Measurements from ENCODE around the gene TACSTD2.

The TACSTD2 gene

DNA sequence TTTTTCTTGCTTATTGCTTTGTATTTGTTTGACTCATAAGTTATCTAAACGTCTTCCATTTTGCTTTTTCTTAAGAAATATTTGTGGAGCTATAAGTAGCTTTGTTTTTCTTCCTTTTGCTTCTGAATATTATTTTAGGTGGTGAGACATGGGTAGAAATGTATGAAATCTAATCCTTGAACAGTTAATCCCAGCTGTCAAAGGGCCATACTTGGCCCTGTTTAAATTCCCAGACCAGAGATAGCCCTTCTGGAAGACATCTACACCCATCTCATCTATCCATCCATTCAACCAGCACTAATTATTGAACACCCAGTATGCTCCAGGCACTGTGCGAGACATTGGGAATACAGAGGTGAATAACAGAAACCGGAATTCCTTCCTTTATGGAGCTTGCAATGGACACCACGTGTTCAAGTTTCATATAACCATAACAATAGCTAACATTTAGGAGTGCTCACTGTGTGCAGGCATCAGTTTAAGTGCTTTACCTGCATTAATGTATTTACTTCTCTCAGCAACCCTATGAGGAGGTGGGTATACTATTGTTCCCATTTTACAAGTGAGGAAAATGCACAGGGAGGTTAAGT is 8.7 kb downstream of the TACSTD2 start (continued):
- TF ChIP-seq, protein P1, sequence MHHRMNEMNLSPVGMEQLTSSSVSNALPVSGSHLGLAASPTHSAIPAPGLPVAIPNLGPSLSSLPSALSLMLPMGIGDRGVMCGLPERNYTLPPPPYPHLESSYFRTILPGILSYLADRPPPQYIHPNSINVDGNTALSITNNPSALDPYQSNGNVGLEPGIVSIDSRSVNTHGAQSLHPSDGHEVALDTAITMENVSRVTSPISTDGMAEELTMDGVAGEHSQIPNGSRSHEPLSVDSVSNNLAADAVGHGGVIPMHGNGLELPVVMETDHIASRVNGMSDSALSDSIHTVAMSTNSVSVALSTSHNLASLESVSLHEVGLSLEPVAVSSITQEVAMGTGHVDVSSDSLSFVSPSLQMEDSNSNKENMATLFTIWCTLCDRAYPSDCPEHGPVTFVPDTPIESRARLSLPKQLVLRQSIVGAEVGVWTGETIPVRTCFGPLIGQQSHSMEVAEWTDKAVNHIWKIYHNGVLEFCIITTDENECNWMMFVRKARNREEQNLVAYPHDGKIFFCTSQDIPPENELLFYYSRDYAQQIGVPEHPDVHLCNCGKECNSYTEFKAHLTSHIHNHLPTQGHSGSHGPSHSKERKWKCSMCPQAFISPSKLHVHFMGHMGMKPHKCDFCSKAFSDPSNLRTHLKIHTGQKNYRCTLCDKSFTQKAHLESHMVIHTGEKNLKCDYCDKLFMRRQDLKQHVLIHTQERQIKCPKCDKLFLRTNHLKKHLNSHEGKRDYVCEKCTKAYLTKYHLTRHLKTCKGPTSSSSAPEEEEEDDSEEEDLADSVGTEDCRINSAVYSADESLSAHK (tag by site-specific recombination; IDR thresholded peaks at IDR 0.05), result no peak
- TF ChIP-seq, protein P2, sequence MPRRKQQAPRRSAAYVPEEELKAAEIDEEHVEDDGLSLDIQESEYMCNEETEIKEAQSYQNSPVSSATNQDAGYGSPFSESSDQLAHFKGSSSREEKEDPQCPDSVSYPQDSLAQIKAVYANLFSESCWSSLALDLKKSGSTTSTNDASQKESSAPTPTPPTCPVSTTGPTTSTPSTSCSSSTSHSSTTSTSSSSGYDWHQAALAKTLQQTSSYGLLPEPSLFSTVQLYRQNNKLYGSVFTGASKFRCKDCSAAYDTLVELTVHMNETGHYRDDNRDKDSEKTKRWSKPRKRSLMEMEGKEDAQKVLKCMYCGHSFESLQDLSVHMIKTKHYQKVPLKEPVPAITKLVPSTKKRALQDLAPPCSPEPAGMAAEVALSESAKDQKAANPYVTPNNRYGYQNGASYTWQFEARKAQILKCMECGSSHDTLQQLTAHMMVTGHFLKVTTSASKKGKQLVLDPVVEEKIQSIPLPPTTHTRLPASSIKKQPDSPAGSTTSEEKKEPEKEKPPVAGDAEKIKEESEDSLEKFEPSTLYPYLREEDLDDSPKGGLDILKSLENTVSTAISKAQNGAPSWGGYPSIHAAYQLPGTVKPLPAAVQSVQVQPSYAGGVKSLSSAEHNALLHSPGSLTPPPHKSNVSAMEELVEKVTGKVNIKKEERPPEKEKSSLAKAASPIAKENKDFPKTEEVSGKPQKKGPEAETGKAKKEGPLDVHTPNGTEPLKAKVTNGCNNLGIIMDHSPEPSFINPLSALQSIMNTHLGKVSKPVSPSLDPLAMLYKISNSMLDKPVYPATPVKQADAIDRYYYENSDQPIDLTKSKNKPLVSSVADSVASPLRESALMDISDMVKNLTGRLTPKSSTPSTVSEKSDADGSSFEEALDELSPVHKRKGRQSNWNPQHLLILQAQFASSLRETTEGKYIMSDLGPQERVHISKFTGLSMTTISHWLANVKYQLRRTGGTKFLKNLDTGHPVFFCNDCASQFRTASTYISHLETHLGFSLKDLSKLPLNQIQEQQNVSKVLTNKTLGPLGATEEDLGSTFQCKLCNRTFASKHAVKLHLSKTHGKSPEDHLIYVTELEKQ (tag by site-specific recombination; IDR thresholded peaks at IDR 0.05; ENCODE audit: borderline replicate concordance), result no peak
- TF ChIP-seq ZNF140 (tag by site-specific recombination; IDR thresholded peaks at IDR 0.05) (no peak), ZNF394 (tag by site-specific recombination; IDR thresholded peaks at IDR 0.05; ENCODE audit: borderline replicate concordance) (no peak)

DNA sequence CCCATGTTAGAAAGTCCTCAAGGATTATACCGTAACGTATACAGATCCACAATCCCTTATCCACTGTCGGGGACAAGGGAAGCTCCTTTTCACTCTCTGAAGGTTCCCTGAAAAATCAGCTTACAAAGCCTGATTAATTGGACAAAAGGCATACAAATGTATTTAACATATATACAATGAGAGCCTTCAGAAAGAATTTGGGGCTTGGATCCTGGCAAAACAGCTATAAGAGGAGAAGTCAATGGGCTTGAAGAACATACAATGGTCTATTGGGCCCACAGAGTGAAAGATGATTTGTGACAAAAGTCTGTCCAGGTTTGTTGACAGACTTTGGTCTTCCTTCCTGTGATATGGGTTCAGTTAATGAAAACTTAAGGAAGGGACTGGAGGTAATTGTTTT is 10.7 kb downstream of the TACSTD2 start:
- no peak overlapping the region for H3K27ac ChIP-seq (ENCODE audit: extremely low read depth, low read depth, low read length)
- no peaks in the 10 kb centered on the region for H3K4me1 ChIP-seq (ENCODE audit: control insufficient read depth, insufficient read depth, low read length)
- H3K4me3 ChIP-seq (ENCODE audit: low read depth, low read length), result no peak overlapping the region
- ChIA-PET CTCF (no interaction called here), POLR2A (no interaction called here)
- no peaks in the 10 kb centered on the region for H3K9me3 ChIP-seq (ENCODE audit: control insufficient read depth, insufficient read depth, low read depth, low read length)
- H3K36me3 ChIP-seq (ENCODE audit: control insufficient read depth in 2 of 2, insufficient read depth in 1 of 2, low read length in 2 of 2), result no peaks in the 10 kb centered on the region
- TF ChIP-seq, protein P3, sequence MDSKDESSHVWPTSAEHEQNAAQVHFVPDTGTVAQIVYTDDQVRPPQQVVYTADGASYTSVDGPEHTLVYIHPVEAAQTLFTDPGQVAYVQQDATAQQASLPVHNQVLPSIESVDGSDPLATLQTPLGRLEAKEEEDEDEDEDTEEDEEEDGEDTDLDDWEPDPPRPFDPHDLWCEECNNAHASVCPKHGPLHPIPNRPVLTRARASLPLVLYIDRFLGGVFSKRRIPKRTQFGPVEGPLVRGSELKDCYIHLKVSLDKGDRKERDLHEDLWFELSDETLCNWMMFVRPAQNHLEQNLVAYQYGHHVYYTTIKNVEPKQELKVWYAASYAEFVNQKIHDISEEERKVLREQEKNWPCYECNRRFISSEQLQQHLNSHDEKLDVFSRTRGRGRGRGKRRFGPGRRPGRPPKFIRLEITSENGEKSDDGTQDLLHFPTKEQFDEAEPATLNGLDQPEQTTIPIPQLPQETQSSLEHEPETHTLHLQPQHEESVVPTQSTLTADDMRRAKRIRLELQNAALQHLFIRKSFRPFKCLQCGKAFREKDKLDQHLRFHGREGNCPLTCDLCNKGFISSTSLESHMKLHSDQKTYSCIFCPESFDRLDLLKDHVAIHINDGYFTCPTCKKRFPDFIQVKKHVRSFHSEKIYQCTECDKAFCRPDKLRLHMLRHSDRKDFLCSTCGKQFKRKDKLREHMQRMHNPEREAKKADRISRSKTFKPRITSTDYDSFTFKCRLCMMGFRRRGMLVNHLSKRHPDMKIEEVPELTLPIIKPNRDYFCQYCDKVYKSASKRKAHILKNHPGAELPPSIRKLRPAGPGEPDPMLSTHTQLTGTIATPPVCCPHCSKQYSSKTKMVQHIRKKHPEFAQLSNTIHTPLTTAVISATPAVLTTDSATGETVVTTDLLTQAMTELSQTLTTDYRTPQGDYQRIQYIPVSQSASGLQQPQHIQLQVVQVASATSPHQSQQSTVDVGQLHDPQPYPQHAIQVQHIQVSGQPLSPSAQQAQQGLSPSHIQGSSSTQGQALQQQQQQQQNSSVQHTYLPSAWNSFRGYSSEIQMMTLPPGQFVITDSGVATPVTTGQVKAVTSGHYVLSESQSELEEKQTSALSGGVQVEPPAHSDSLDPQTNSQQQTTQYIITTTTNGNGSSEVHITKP (tag by site-specific recombination; IDR thresholded peaks at IDR 0.05), result no peak
- TF ChIP-seq ZNF514 (tag by site-specific recombination; IDR thresholded peaks at IDR 0.05) (no peak), MYNN (tag by site-specific recombination; IDR thresholded peaks at IDR 0.05; ENCODE audit: borderline replicate concordance) (no peak), ZNF654 (tag by site-specific recombination; IDR thresholded peaks at IDR 0.05; ENCODE audit: low read depth) (no peak), KLF8 (tag by site-specific recombination; IDR thresholded peaks at IDR 0.05) (no peak), ZNF621 (tag by site-specific recombination; IDR thresholded peaks at IDR 0.05) (no peak), MEIS1 (CRISPR knock-in tag; IDR thresholded peaks at IDR 0.05; ENCODE audit: borderline replicate concordance) (no peak), YY1 (tag by site-specific recombination; IDR thresholded peaks at IDR 0.05) (no peak), ZNF76 (tag by site-specific recombination; IDR thresholded peaks at IDR 0.05; ENCODE audit: borderline replicate concordance, low read depth) (no peak)
- TF ChIP-seq, protein P4, sequence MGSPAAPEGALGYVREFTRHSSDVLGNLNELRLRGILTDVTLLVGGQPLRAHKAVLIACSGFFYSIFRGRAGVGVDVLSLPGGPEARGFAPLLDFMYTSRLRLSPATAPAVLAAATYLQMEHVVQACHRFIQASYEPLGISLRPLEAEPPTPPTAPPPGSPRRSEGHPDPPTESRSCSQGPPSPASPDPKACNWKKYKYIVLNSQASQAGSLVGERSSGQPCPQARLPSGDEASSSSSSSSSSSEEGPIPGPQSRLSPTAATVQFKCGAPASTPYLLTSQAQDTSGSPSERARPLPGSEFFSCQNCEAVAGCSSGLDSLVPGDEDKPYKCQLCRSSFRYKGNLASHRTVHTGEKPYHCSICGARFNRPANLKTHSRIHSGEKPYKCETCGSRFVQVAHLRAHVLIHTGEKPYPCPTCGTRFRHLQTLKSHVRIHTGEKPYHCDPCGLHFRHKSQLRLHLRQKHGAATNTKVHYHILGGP (tag by site-specific recombination; IDR thresholded peaks at IDR 0.05), result no peak
- TF ChIP-seq, protein P5, sequence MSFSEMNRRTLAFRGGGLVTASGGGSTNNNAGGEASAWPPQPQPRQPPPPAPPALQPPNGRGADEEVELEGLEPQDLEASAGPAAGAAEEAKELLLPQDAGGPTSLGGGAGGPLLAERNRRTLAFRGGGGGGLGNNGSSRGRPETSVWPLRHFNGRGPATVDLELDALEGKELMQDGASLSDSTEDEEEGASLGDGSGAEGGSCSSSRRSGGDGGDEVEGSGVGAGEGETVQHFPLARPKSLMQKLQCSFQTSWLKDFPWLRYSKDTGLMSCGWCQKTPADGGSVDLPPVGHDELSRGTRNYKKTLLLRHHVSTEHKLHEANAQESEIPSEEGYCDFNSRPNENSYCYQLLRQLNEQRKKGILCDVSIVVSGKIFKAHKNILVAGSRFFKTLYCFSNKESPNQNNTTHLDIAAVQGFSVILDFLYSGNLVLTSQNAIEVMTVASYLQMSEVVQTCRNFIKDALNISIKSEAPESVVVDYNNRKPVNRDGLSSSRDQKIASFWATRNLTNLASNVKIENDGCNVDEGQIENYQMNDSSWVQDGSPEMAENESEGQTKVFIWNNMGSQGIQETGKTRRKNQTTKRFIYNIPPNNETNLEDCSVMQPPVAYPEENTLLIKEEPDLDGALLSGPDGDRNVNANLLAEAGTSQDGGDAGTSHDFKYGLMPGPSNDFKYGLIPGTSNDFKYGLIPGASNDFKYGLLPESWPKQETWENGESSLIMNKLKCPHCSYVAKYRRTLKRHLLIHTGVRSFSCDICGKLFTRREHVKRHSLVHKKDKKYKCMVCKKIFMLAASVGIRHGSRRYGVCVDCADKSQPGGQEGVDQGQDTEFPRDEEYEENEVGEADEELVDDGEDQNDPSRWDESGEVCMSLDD (tag by site-specific recombination; IDR thresholded peaks at IDR 0.05), result no peak
- TF ChIP-seq, protein P6, sequence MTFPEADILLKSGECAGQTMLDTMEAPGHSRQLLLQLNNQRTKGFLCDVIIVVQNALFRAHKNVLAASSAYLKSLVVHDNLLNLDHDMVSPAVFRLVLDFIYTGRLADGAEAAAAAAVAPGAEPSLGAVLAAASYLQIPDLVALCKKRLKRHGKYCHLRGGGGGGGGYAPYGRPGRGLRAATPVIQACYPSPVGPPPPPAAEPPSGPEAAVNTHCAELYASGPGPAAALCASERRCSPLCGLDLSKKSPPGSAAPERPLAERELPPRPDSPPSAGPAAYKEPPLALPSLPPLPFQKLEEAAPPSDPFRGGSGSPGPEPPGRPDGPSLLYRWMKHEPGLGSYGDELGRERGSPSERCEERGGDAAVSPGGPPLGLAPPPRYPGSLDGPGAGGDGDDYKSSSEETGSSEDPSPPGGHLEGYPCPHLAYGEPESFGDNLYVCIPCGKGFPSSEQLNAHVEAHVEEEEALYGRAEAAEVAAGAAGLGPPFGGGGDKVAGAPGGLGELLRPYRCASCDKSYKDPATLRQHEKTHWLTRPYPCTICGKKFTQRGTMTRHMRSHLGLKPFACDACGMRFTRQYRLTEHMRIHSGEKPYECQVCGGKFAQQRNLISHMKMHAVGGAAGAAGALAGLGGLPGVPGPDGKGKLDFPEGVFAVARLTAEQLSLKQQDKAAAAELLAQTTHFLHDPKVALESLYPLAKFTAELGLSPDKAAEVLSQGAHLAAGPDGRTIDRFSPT (tag by site-specific recombination; IDR thresholded peaks at IDR 0.05), result no peak
- TF ChIP-seq, protein P7, sequence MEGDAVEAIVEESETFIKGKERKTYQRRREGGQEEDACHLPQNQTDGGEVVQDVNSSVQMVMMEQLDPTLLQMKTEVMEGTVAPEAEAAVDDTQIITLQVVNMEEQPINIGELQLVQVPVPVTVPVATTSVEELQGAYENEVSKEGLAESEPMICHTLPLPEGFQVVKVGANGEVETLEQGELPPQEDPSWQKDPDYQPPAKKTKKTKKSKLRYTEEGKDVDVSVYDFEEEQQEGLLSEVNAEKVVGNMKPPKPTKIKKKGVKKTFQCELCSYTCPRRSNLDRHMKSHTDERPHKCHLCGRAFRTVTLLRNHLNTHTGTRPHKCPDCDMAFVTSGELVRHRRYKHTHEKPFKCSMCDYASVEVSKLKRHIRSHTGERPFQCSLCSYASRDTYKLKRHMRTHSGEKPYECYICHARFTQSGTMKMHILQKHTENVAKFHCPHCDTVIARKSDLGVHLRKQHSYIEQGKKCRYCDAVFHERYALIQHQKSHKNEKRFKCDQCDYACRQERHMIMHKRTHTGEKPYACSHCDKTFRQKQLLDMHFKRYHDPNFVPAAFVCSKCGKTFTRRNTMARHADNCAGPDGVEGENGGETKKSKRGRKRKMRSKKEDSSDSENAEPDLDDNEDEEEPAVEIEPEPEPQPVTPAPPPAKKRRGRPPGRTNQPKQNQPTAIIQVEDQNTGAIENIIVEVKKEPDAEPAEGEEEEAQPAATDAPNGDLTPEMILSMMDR (tag by site-specific recombination; IDR thresholded peaks at IDR 0.05), result no peak
